HEK293T (cell line): ENCODE results near the gene NCKAP5L.

Source experiments
- CTCF ChIA-PET: fragments of 350-600 bp; formaldehyde crosslinking; extraction: SDS; loops from one replicate; lab custom pipeline; 2021; ENCODE audit warnings: antibody characterized with exemption, inconsistent platforms; lab: Yijun Ruan, JAX
- POLR2A ChIA-PET: fragments of 350-600 bp; formaldehyde crosslinking; extraction: SDS; loops from one replicate; lab custom pipeline; 2020; ENCODE audit warnings: antibody characterized with exemption, inconsistent platforms; lab: Yijun Ruan, JAX
- DNase-seq: peaks from one replicate; pipeline ENCODE4 v3.0.0; 2012; ENCODE audit warnings: mixed read lengths; ENCODE audit errors: extremely low spot score
- ARNT ChIP-seq: fragments of 450-650 bp; IDR thresholded peaks from 2 replicates; pipeline ENCODE4 v1.6.1; 2017; ENCODE audit warnings: mild to moderate bottlenecking
- BHLHE40 ChIP-seq: fragments of 450-650 bp; IDR thresholded peaks from 2 replicates; pipeline ENCODE4 v1.6.1; 2016; ENCODE audit warnings: mild to moderate bottlenecking, moderate library complexity, borderline replicate concordance
- CTBP1 ChIP-seq: fragments of 450-650 bp; IDR thresholded peaks from 2 replicates; pipeline ENCODE4 v1.6.1; 2016; ENCODE audit warnings: borderline replicate concordance
- ELF4 ChIP-seq: fragments of 450-650 bp; IDR thresholded peaks from 2 replicates; pipeline ENCODE4 v1.6.1; 2017; ENCODE audit warnings: antibody characterized with exemption
- FOXA1 ChIP-seq: fragments of 450-650 bp; IDR thresholded peaks from 2 replicates; pipeline ENCODE4 v1.6.1; 2016; ENCODE audit warnings: mild to moderate bottlenecking
- FOXK2 ChIP-seq: fragments of 450-650 bp; IDR thresholded peaks from 2 replicates; pipeline ENCODE4 v1.6.1; 2016; ENCODE audit warnings: mild to moderate bottlenecking
- FOXM1 ChIP-seq: fragments of 450-650 bp; IDR thresholded peaks from 2 replicates; pipeline ENCODE4 v1.6.1; 2017; ENCODE audit warnings: mild to moderate bottlenecking, borderline replicate concordance
- HDGF ChIP-seq: fragments of 450-650 bp; IDR thresholded peaks from 2 replicates; pipeline ENCODE4 v1.6.1; 2017; ENCODE audit warnings: antibody characterized with exemption, borderline replicate concordance
- L3MBTL2 ChIP-seq: fragments of 450-650 bp; conservative IDR thresholded peaks from 2 replicates; pipeline ENCODE4 v1.6.1; 2016; ENCODE audit warnings: mild to moderate bottlenecking
- LEF1 ChIP-seq: fragments of 450-650 bp; IDR thresholded peaks from 2 replicates; pipeline ENCODE4 v1.6.1; 2017; ENCODE audit warnings: mild to moderate bottlenecking, borderline replicate concordance
- NFRKB ChIP-seq: fragments of 450-650 bp; IDR thresholded peaks from 2 replicates; pipeline ENCODE4 v1.6.1; 2016; ENCODE audit warnings: mild to moderate bottlenecking, moderate library complexity
- SP1 ChIP-seq: fragments of 450-650 bp; IDR thresholded peaks from 2 replicates; pipeline ENCODE4 v1.6.1; 2017
- SUZ12 ChIP-seq: fragments of 450-650 bp; IDR thresholded peaks from 2 replicates; pipeline ENCODE4 v1.6.1; 2016; ENCODE audit warnings: mild to moderate bottlenecking
- TARDBP ChIP-seq: fragments of 450-650 bp; IDR thresholded peaks from 2 replicates; pipeline ENCODE4 v1.6.1; 2016
- ZNF384 ChIP-seq: fragments of 450-650 bp; IDR thresholded peaks from 2 replicates; pipeline ENCODE4 v1.6.1; 2016
- TF ChIP-seq, protein P1 (sequence below): fragments of 450-650 bp; IDR thresholded peaks from 2 replicates; pipeline ENCODE4 v1.6.1; 2016

Gene NCKAP5L

DNA sequence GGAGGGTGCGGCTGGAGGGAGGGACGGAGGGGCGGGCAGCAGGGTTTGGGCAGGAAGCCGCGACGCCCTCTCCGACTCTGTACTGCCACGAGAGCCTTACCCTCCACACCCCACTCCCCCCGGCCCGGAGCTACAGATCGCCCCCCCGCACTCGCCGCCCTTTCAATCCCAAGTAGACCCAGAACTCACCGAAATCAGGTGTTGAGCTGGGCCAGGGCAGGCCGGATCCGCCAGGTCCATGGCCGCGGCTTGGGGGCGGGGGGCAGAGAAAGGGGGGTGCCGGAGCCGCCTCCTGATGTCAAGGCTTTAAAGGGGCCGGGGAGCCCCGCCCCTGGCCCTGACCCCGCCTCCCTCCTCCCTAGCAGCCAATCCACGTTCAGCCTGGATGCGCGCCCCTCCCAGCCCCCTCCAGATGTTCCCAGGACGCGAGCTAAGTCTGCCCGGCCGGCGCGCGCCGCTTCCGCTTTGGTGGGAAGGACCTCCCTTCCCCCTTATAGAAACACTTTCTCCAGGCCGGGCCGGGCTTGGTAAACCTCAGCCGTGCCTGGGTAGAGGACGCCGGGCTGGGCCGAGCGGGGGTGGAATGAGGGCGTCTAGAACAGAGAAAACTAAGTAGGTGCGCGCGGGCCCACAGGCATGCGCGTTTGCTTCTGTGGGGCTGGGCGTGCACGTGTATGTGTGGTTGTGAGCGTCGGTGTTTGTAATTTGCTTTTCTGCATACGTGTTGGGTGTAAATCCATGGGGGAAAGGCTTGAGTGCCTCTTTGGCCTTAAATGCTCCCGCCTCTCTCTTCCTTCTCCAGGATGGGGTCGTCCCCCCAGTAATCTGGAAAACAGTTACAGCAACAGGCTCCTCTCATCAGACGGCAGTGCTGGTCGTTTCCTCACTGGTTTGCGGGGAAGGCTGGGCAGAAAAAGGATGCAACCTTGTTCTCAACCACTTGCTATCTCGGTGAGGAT is at the start of gene NCKAP5L:
Gene NCKAP5L (minus strand): TSS at position 281 of the 959 bp plus-strand sequence. CDS start 24,369 bp downstream, outside the sequence.
- CTCF ChIA-PET: interaction anchor here (0.6 to 1.9 kb wide), 4 partner anchors 11 to 87 kb away, joined by 3 to 6 read pairs (median 4); partner anchors contain the start of gene TMBIM6
- peak; percentile 97 for DNase-seq
- POLR2A ChIA-PET: interaction anchor here (0.6 to 2.3 kb wide), 19 partner anchors 8 to 236 kb away, joined by 3 to 18 read pairs (median 4); partner anchors contain the start of genes BCDIN3D and TMBIM6
- TF ChIP-seq ARNT (no peak), LEF1 (no peak), CTBP1 (no peak), TARDBP (no peak), ELF4 (peak; percentile 61; the same call in 1 of the 2 replicates), SP1 (no peak), L3MBTL2 (peak; percentile 86), FOXM1 (no peak), SUZ12 (no peak), BHLHE40 (no peak), NFRKB (no peak), FOXK2 (no peak), HDGF (no peak)

DNA sequence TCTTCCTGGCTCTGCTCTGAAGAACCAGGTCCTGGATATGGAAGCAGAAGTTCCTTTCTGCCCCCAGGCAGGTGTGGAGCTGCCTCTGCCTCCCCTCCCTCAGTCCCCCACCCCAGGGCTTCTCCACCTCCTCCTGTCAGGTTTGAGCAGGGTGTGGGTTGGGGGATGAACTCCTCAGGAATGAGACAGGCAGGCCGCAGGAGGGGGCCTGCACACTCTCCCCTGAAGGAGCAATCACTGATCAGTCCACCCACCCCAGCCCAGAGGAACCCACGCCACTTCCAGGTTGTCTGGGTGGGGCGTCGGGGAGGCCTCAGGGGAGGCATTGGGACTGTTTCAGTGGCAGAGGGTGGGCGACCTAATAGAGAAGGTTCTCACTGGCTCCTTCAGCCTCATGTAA is 48.9 kb upstream of the NCKAP5L start:
- ChIA-PET CTCF (no interaction called here), POLR2A (no interaction called here)
- TF ChIP-seq FOXK2: no peak
- no peak for TF ChIP-seq ZNF384
- TF ChIP-seq CTBP1: no peak
- TF ChIP-seq HDGF: no peak
- TF ChIP-seq SUZ12: no peak
- no peak for TF ChIP-seq SP1
- TF ChIP-seq BHLHE40: no peak
- TF ChIP-seq LEF1: no peak
- no peak for TF ChIP-seq ELF4
- no peak for TF ChIP-seq ARNT
- TF ChIP-seq, protein P1, sequence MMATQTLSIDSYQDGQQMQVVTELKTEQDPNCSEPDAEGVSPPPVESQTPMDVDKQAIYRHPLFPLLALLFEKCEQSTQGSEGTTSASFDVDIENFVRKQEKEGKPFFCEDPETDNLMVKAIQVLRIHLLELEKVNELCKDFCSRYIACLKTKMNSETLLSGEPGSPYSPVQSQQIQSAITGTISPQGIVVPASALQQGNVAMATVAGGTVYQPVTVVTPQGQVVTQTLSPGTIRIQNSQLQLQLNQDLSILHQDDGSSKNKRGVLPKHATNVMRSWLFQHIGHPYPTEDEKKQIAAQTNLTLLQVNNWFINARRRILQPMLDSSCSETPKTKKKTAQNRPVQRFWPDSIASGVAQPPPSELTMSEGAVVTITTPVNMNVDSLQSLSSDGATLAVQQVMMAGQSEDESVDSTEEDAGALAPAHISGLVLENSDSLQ: no peak
- DNase-seq: no peak

DNA sequence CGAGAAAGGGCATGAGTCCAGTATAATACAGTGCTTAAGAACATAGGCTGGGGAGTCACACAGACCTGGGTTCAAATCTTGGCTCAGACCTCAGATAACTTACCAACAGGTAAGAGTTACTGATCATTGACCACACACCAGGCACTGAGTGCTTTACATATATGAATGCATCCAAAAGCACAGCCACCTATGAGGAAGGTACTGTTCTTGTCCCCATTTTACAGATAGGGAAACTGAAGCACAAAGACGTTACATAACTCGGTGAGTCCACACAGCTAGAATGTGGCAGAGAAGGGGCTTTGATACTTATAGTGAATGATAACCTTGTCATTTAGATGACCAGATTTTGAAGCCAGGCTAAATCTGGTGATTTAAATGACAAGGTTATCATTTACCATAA is 47.9 kb upstream of the NCKAP5L start:
- DNase-seq: no peak
- CTCF ChIA-PET: no interaction called here
- POLR2A ChIA-PET: no interaction called here
- no peak for TF ChIP-seq ZNF384
- TF ChIP-seq NFRKB: no peak
- no peak for TF ChIP-seq HDGF
- TF ChIP-seq, protein P1: no peak
- TF ChIP-seq TARDBP: no peak
- no peak for TF ChIP-seq CTBP1
- no peak for TF ChIP-seq L3MBTL2
- TF ChIP-seq SUZ12: no peak
- TF ChIP-seq SP1: no peak
- no peak for TF ChIP-seq FOXM1
- TF ChIP-seq FOXA1: no peak

DNA sequence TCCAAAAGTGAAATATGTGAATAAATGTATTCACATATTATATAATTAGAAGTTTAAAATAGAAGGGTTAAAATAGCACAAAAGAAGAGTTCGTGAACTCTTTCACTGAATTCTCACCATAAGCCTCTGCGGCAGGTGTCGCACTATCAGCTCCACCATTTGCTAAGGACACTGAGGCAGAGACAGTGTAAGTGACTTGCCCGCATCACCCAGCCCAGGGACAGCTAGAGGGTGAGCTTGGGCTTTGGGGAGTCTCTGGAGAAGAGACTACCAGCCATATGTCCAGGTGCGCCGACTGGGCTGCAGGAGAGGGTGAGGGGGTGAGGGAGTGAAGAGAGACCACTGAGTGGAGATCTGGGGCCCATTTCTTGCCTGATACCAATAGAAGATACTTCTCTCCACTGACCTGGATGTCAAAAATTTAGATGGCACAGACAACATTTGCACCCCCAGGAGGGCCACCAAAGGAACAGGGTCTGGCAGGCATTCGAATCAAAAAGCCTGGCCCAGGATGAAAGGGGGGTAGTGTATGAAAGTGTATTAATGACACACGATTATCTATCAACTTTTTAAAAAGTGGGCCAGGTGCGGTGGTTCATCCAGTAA is 47.0 kb upstream of the NCKAP5L start:
- ChIA-PET CTCF (no interaction called here), POLR2A (no interaction called here)
- TF ChIP-seq FOXM1 (no peak), L3MBTL2 (no peak), ELF4 (no peak), SUZ12 (no peak), CTBP1 (no peak), HDGF (no peak), ARNT (no peak), NFRKB (no peak), TARDBP (no peak), LEF1 (no peak), SP1 (no peak)
- TF ChIP-seq, protein P1: no peak
- no peak for DNase-seq

DNA sequence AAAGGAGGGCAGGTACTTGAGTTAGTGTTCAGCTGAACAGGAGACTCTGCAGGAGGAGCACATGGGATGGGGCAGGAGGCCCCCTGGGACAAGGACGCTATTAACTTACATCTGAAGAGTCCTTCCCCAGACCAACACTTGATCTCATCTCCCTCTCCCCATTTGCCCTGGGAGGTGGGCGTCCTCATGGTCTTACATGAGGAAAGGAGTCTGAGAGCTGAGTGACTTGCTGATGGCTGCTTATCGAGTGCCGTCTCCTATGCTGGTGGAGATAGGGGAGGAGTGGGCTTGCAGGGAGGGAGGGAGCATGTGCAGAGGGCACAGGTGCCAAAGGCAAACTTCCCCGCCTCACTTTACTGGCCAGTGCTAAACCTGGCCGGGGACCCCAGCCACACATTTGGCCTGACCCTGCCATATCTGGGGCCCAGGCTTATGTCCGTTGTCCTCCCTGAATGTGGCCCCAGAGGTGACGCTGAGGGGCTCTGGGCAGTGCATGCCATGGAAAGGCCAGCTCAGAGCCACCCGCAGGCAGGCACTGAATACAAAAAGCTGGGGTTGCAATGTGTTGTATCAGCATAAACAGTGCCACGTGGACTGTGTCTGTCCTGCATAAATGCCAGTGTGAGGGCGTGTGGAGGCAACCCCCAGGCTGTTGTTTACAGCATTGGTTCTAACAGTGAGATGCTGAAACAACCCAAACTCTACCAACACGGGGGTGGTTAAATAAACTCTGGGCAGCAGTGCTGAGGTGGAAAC is 46.1 kb upstream of the NCKAP5L start:
- CTCF ChIA-PET: no interaction called here
- DNase-seq: no peak
- TF ChIP-seq CTBP1: no peak
- TF ChIP-seq TARDBP: no peak
- TF ChIP-seq BHLHE40: no peak
- TF ChIP-seq NFRKB: no peak
- TF ChIP-seq ARNT: no peak
- TF ChIP-seq ZNF384: no peak
- no peak for TF ChIP-seq FOXM1
- TF ChIP-seq LEF1: no peak
- no peak for TF ChIP-seq L3MBTL2
- POLR2A ChIA-PET: no interaction called here
